Glutamatergic neuron (in vitro differentiated cells): ENCODE data around the gene CCDC33. TPM values are rescaled to one million over a fixed set of nuclear protein-coding genes. Genes with fewer than 3 reads are reported as not detected.

Experiments
- DNase-seq: peaks from one replicate; pipeline ENCODE4 v3.0.0; 2022
- H3K27ac Mint-ChIP-seq: one replicate; pipeline ENCODE4 v1.8.0; 2020; ENCODE audit warnings: mild to moderate bottlenecking, mixed read lengths, inconsistent platforms; ENCODE audit not compliant: unreplicated experiment
- H3K27me3 Mint-ChIP-seq: one replicate; pipeline ENCODE4 v1.8.0; 2020; ENCODE audit warnings: mild to moderate bottlenecking, moderate library complexity, mixed read lengths, inconsistent platforms; ENCODE audit not compliant: unreplicated experiment
- H3K36me3 Mint-ChIP-seq: one replicate; pipeline ENCODE4 v1.8.0; 2020; ENCODE audit warnings: mild to moderate bottlenecking, mixed read lengths, inconsistent platforms; ENCODE audit not compliant: unreplicated experiment
- H3K4me1 Mint-ChIP-seq: one replicate; pipeline ENCODE4 v1.8.0; 2020; ENCODE audit warnings: mild to moderate bottlenecking, low read depth, mixed read lengths, inconsistent platforms; ENCODE audit not compliant: unreplicated experiment
- H3K4me3 Mint-ChIP-seq: one replicate; pipeline ENCODE4 v1.8.0; 2020; ENCODE audit warnings: mild to moderate bottlenecking, mixed read lengths, inconsistent platforms; ENCODE audit not compliant: unreplicated experiment
- H3K9me3 Mint-ChIP-seq: one replicate; pipeline ENCODE4 v1.8.0; 2020; ENCODE audit warnings: mild to moderate bottlenecking, moderate library complexity, mixed read lengths, inconsistent platforms; ENCODE audit not compliant: unreplicated experiment
- total RNA-seq: library from RNA; stranded (reverse); fragmentation: NEBNext Ultra II Directional; extraction: Animal tissue kit (Norgen Biotek cat#: 25700); gene quantifications from one replicate; pipeline ENCODE4 v1.2.1, GENCODE V29; 2021; ENCODE audit not compliant: unreplicated experiment
- TF ChIP-seq, protein P1 (sequence below): fragments of 200-600 bp; sonication (generic); IDR thresholded peaks from one replicate; pipeline ENCODE4 v1.5.0; 2021; ENCODE audit not compliant: partially characterized antibody, unreplicated experiment

The CCDC33 gene
- total RNA-seq, 1 donor from 2014 or later, result 0.49 TPM

DNA sequence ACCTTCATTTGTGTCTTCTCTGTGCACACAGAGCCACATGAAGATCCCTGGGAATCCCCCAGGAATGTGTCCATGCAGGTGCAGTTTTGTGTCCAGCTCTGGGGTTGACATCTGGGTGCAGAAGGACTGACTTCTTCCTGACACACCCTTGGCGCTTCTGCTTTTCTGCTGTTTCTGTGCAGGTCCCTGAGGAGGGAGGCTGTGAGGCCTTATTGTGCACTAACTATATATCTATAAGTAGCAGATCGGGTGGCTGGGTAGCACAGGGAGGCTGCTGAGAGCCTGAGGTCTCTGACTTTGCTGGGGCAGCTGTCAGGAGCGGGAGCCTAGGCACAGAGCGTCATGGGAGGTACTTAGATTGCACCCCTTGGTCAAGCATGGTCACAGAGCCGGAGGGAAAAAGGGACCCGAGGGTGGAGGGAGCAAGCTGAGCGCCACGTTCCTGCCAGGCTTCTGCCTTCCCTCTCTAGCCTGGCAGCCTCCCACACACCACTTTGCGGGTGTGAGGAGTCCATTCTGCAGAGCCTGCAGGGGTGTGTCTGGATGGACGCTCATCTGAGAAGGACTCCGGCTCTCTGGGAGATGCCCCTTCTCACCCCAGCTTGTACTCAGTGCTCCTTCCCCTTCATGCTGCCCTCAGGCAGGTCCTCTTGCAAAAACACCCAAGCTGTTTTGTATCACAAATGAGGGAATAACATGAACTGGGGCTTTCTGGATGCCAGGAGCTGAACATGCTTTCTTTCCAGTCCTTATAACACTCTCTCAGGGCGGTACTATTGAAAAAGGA, 23.9 kb downstream of the CCDC33 start:
- Mint-ChIP-seq H3K27me3 (peaks cover 9% of the 10 kb centered on the region), H3K27ac (no peak overlapping the region), H3K9me3 (peaks cover 10% of the 10 kb centered on the region), H3K4me3 (no peak overlapping the region), H3K36me3 (no peaks in the 10 kb centered on the region), H3K4me1 (peaks cover 34% of the 10 kb centered on the region)
- TF ChIP-seq, protein P1, sequence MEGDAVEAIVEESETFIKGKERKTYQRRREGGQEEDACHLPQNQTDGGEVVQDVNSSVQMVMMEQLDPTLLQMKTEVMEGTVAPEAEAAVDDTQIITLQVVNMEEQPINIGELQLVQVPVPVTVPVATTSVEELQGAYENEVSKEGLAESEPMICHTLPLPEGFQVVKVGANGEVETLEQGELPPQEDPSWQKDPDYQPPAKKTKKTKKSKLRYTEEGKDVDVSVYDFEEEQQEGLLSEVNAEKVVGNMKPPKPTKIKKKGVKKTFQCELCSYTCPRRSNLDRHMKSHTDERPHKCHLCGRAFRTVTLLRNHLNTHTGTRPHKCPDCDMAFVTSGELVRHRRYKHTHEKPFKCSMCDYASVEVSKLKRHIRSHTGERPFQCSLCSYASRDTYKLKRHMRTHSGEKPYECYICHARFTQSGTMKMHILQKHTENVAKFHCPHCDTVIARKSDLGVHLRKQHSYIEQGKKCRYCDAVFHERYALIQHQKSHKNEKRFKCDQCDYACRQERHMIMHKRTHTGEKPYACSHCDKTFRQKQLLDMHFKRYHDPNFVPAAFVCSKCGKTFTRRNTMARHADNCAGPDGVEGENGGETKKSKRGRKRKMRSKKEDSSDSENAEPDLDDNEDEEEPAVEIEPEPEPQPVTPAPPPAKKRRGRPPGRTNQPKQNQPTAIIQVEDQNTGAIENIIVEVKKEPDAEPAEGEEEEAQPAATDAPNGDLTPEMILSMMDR, result no peak
- no peak for DNase-seq

DNA sequence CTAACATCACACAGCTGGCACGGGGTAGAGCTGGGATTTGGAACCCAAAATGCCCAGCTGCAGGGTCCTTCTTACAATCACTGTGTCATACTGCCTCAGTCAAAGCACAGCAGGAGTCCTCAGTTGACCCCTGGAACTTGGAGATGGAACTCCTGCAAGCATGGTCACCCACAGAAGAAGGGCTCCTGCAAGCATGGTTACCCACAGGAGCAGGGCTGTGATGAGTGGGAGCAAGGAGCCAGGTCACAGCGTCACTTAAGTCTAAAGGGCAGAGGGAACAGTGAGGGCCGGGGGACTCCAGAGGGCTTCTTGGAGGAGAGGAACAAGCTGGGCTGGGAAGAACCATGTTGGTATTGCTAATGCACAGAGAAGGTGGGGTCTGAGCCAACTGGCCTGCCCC, 24.9 kb downstream of the CCDC33 start:
- H3K4me1 Mint-ChIP-seq, result peaks cover 36% of the 10 kb centered on the region
- TF ChIP-seq, protein P1, result no peak
- H3K36me3 Mint-ChIP-seq, result peaks cover 4% of the 10 kb centered on the region
- DNase-seq, result no peak
- no peak overlapping the region for H3K4me3 Mint-ChIP-seq
- H3K27me3 Mint-ChIP-seq, result peaks cover 11% of the 10 kb centered on the region
- H3K9me3 Mint-ChIP-seq, result peaks cover 10% of the 10 kb centered on the region
- no peak overlapping the region for H3K27ac Mint-ChIP-seq

DNA sequence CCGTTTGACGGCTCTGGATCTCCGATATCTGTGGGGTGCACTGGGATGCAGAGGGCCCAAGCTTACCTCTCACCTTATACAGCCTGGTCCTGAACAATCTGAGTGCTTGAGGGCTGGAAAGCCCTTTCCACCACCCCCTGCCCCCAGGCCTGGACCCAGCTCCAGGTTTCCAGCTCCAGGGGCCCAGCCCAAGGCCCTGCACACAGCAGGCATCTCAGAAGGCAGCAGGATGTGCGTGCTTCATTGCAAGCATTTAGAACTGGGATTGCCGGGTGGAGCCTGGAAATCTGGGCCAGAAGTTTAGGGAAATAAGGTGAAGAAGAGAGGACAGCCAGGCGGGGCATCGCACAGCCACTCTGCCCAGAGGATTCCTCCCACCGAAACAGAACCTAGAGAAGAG, 25.6 kb downstream of the CCDC33 start:
- Mint-ChIP-seq H3K36me3 (peaks cover 4% of the 10 kb centered on the region), H3K27me3 (peaks cover 11% of the 10 kb centered on the region), H3K4me1 (peaks cover 29% of the 10 kb centered on the region), H3K9me3 (peaks cover 10% of the 10 kb centered on the region), H3K4me3 (no peak overlapping the region), H3K27ac (no peak overlapping the region)
- no peak for DNase-seq
- TF ChIP-seq, protein P1, result no peak

DNA sequence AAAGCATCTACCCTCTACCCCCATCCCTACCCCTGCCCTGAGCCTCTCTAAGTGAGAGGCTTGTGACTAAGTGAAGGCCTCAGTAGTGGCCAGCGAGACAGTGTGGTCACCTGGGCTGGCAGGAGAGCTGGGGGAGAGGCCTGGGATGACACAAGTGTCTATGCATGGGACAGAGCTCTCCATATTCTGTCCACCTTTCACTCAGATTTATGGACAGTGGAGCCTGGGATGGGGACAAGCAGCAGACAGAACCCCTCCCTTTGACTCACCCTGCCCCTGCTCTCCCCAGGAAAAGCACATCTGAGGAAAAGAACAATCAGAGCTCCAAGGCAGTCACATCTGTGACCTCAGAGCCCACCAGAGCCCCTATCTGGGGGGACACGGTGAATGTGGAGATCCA, 26.0 kb downstream of the CCDC33 start:
- Mint-ChIP-seq H3K4me3 (no peak overlapping the region), H3K4me1 (peaks cover 26% of the 10 kb centered on the region), H3K27ac (no peak overlapping the region), H3K9me3 (peaks cover 9% of the 10 kb centered on the region), H3K27me3 (peaks cover 11% of the 10 kb centered on the region), H3K36me3 (peaks cover 4% of the 10 kb centered on the region)
- TF ChIP-seq, protein P1, result no peak
- no peak for DNase-seq

DNA sequence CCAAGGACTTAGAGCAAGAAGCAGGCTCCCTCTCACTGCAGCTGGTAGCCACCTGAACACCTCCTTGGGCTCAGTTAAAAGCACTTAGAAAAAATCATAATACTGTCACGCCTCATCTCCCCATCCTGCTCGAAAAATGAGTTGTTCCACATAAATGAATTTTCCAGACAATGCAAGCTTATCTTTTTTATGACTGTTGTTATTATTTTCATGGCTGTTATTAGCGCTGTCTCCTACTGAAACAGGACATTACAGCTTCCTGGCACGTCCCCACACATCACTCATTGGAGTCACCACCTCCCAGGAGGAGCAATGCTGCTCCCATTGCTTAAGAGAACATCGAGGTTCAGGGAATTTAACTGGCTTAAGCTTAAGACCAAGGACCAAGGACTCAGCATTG, 26.5 kb downstream of the CCDC33 start:
- H3K9me3 Mint-ChIP-seq, result peaks cover 9% of the 10 kb centered on the region
- H3K27me3 Mint-ChIP-seq, result peaks cover 11% of the 10 kb centered on the region
- peaks cover 4% of the 10 kb centered on the region for H3K36me3 Mint-ChIP-seq
- DNase-seq, result no peak
- no peak overlapping the region for H3K4me3 Mint-ChIP-seq
- peaks cover 26% of the 10 kb centered on the region for H3K4me1 Mint-ChIP-seq
- no peak overlapping the region for H3K27ac Mint-ChIP-seq
- TF ChIP-seq, protein P1, result no peak
